Panc1 (cell line): Measurements from ENCODE around the gene TMEM151A. TPM values are rescaled to one million over a fixed set of nuclear protein-coding genes. Genes with fewer than 3 reads are reported as not detected.

Experiments used
- ATAC-seq: fragments of 200-7000 bp; cut with Tn5 transposase; 2 replicates; pipeline ENCODE4 v1.9.1; 2020; ENCODE audit warnings: mild to moderate bottlenecking, moderate library complexity
- BruUV-seq: library from RNA; stranded (reverse); fragments of 400-500 nt; replicated peaks from 2 replicates; lab custom pipeline; 2021; lab: Mats Ljungman, UMichigan
- CTCF ChIA-PET: fragments of 300-600 bp; sonication (Branson Sonifier 250); formaldehyde crosslinking; loops from one replicate; lab custom pipeline; 2022; ENCODE audit warnings: antibody characterized with exemption; lab: Charles Lee
- POLR2A ChIA-PET: fragments of 300-600 bp; sonication (Branson Sonifier 250); formaldehyde crosslinking; loops from one replicate; lab custom pipeline; 2022; ENCODE audit warnings: antibody characterized with exemption; lab: Charles Lee
- DNase-seq: peaks from one replicate; pipeline ENCODE4 v3.0.0-alpha.2; 2010; ENCODE audit warnings: low read depth, low spot score
- H3K27ac ChIP-seq: 2 replicates; pipeline ENCODE4 v1.5.1; 2011; ENCODE audit warnings: mild to moderate bottlenecking, low read length, inconsistent platforms
- H3K27me3 ChIP-seq: fragments of 200-500 bp; sonication (Bioruptor generic); 2 replicates; pipeline ENCODE4 v1.6.0; 2014; ENCODE audit warnings: low read length, inconsistent platforms; ENCODE audit not compliant: control insufficient read depth, insufficient read depth
- H3K36me3 ChIP-seq: fragments of 200-500 bp; sonication (Bioruptor generic); 2 replicates; pipeline ENCODE4 v1.5.1; 2014; ENCODE audit warnings: inconsistent platforms, mild to moderate bottlenecking, low read length, moderate library complexity; ENCODE audit not compliant: control insufficient read depth, insufficient read depth
- H3K4me1 ChIP-seq: 2 replicates; pipeline ENCODE4 v1.5.1; 2011; ENCODE audit warnings: inconsistent platforms, mild to moderate bottlenecking, low read length, moderate library complexity; ENCODE audit not compliant: control insufficient read depth, insufficient read depth
- H3K4me3 ChIP-seq, 2 experiments: 2 replicates each; pipeline ENCODE4 v1.5.1; 2011 to 2012; ENCODE audit warnings: low read depth in 2 of 2, low read length in 2 of 2, mild to moderate bottlenecking in 2 of 2, inconsistent platforms in 1 of 2, moderate library complexity in 1 of 2
- H3K9me3 ChIP-seq: fragments of 200-500 bp; sonication (Bioruptor generic); 2 replicates; pipeline ENCODE4 v1.5.1; 2014; ENCODE audit warnings: low read depth, mild to moderate bottlenecking, inconsistent platforms, low read length, moderate library complexity; ENCODE audit not compliant: control insufficient read depth, insufficient read depth
- POLR2AphosphoS5 ChIP-seq: IDR thresholded peaks from 2 replicates; pipeline ENCODE4 v1.6.1; 2012; ENCODE audit warnings: mild to moderate bottlenecking, low read depth, low read length, moderate library complexity
- SIN3A ChIP-seq: IDR thresholded peaks from 2 replicates; pipeline ENCODE4 v1.6.1; 2012; ENCODE audit warnings: low read depth, mild to moderate bottlenecking, low read length, moderate library complexity, borderline replicate concordance; ENCODE audit not compliant: insufficient read depth
- TCF7L2 ChIP-seq: IDR thresholded peaks from 2 replicates; pipeline ENCODE4 v1.6.1; 2011; ENCODE audit warnings: mild to moderate bottlenecking, low read depth, low read length, inconsistent platforms
- in situ Hi-C: cut with HindIII; loops from 2 replicates; pipeline ENCODE4 v1.10.0; 2016; ENCODE audit warnings: low sequenced_read_pairs, low pct_unique_long_range_greater_than_20kb
- intact Hi-C: fragments of 100-400 bp; cut with micrococcal nuclease; formaldehyde crosslinking; loops from one replicate; pipeline ENCODE4 v1.10.0; 2022; ENCODE audit not compliant: unreplicated experiment
- total RNA-seq: library from RNA; stranded (reverse); gene quantifications from one replicate; pipeline ENCODE4 v1.2.1, GENCODE V29; 2021; ENCODE audit not compliant: unreplicated experiment
- TF ChIP-seq, protein P1 (sequence below): fragments of 450-650 bp; IDR thresholded peaks from 2 replicates; pipeline ENCODE4 v1.5.1; 2017; ENCODE audit warnings: mild to moderate bottlenecking
- TF ChIP-seq, protein P2 (sequence below), 2 experiments: IDR thresholded peaks; 2 replicates each; pipeline ENCODE4 v1.6.1; 2011 to 2012; ENCODE audit warnings: low read depth in 2 of 2, control low read depth in 1 of 2, low read length in 1 of 2, mild to moderate bottlenecking in 1 of 2, moderate library complexity in 1 of 2; ENCODE audit not compliant: insufficient read depth in 1 of 2

TMEM151A gene
- total RNA-seq, 1 experiment from 2014 or later: 11.0 TPM

DNA sequence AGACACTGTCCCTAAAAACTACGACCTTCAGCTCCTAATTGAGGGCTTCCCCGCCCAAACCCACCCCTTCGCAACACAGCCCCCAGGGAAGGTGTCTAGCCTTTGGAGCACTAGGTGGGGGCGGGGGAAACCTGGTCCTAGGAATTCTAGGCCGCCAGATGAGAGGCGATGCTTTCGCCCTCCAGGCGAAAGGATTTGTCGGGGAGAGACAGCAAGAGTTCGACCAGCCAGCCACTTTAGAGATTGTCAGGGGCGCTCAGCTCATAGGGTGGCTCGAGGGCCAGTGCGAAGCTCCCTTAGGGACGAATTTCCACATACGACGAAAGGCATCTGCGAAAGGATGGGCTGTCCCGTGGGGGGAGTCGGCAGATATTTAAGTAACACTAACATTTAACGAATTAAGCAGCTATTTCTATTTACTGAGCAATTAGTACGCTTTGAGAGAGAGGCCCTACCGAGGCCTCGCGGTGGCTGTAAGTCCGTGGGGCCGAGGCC is 19.8 kb downstream of the TMEM151A start:
- ATAC-seq: peak; percentile 1
- DNase-seq: no peak
- ChIA-PET CTCF (interaction anchor here (0.6 to 2.1 kb wide), 12 partner anchors 11 to 150 kb away, joined by 3 to 17 read pairs (median 5); partner anchors contain the start of genes B4GAT1, MRPL11, RIN1 and YIF1A), POLR2A (interaction anchor here (1.6 kb wide), 1 partner anchor 34 kb away, joined by 6 read pairs; no protein-coding TSS in a partner anchor)
- no peaks in the 10 kb centered on the region for H3K36me3 ChIP-seq
- H3K27me3 ChIP-seq: no peaks in the 10 kb centered on the region
- BruUV-seq: no TSS peak
- intact Hi-C loops (no loop called here), in situ Hi-C loops (no loop called here)
- TF ChIP-seq TCF7L2: no peak
- no peak for TF ChIP-seq SIN3A
- TF ChIP-seq, protein P1, sequence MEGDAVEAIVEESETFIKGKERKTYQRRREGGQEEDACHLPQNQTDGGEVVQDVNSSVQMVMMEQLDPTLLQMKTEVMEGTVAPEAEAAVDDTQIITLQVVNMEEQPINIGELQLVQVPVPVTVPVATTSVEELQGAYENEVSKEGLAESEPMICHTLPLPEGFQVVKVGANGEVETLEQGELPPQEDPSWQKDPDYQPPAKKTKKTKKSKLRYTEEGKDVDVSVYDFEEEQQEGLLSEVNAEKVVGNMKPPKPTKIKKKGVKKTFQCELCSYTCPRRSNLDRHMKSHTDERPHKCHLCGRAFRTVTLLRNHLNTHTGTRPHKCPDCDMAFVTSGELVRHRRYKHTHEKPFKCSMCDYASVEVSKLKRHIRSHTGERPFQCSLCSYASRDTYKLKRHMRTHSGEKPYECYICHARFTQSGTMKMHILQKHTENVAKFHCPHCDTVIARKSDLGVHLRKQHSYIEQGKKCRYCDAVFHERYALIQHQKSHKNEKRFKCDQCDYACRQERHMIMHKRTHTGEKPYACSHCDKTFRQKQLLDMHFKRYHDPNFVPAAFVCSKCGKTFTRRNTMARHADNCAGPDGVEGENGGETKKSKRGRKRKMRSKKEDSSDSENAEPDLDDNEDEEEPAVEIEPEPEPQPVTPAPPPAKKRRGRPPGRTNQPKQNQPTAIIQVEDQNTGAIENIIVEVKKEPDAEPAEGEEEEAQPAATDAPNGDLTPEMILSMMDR: no peak
- TF ChIP-seq, protein P2, sequence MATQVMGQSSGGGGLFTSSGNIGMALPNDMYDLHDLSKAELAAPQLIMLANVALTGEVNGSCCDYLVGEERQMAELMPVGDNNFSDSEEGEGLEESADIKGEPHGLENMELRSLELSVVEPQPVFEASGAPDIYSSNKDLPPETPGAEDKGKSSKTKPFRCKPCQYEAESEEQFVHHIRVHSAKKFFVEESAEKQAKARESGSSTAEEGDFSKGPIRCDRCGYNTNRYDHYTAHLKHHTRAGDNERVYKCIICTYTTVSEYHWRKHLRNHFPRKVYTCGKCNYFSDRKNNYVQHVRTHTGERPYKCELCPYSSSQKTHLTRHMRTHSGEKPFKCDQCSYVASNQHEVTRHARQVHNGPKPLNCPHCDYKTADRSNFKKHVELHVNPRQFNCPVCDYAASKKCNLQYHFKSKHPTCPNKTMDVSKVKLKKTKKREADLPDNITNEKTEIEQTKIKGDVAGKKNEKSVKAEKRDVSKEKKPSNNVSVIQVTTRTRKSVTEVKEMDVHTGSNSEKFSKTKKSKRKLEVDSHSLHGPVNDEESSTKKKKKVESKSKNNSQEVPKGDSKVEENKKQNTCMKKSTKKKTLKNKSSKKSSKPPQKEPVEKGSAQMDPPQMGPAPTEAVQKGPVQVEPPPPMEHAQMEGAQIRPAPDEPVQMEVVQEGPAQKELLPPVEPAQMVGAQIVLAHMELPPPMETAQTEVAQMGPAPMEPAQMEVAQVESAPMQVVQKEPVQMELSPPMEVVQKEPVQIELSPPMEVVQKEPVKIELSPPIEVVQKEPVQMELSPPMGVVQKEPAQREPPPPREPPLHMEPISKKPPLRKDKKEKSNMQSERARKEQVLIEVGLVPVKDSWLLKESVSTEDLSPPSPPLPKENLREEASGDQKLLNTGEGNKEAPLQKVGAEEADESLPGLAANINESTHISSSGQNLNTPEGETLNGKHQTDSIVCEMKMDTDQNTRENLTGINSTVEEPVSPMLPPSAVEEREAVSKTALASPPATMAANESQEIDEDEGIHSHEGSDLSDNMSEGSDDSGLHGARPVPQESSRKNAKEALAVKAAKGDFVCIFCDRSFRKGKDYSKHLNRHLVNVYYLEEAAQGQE (IDR thresholded peaks at IDR 0.05; ENCODE audit: insufficient read depth in 1 of 2, low read depth in 2 of 2, low read length in 1 of 2): no peak
- TF ChIP-seq POLR2AphosphoS5: no peak
- no peaks in the 10 kb centered on the region for H3K9me3 ChIP-seq
- peak overlapping the region; percentile 72 to 83 for H3K4me3 ChIP-seq
- H3K27ac ChIP-seq: peak overlapping the region; percentile 86
- H3K4me1 ChIP-seq: peaks cover 6% of the 10 kb centered on the region

DNA sequence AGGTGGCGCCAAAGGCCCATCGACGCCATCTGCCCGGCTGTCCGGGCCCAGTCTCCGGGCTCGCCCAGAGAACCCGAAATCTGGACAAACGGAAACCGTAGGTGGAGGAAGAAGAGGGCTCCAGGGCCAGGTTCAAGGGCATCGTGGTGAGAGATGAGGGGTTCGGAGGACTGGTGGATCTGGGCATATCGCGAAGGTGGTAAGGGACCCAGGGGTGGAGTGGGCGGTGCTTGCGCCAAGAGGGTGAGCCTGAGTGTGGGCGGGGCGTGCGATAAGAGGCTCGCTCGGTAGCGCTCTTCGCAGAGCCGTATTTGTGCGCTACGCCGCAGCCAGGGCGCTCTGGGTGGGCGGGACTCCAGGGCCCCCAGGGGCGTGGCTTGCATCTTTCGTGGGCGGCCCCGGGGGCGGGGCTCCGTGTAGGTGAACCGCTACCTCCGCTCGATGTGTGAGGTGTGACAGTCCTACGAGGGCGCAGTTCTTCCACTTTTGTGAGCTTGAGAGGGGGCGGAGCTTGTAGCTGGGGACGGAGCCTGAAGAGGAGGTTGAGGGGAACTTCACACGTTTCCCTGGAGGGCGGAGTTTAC is 20.4 kb downstream of the TMEM151A start:
- H3K27me3 ChIP-seq: no peaks in the 10 kb centered on the region
- no TSS peak for BruUV-seq
- DNase-seq (peak; percentile 87), ATAC-seq (peak; percentile 89)
- peaks cover 6% of the 10 kb centered on the region for H3K4me1 ChIP-seq
- TF ChIP-seq, protein P1: peak; percentile 99
- TF ChIP-seq, protein P2 (IDR thresholded peaks at IDR 0.05; ENCODE audit: insufficient read depth in 1 of 2, low read depth in 2 of 2, low read length in 1 of 2): no peak
- TF ChIP-seq TCF7L2 (no peak), SIN3A (0 out of 2 replicates have a peak, but pooled peaks have one; percentile 50), POLR2AphosphoS5 (no peak)
- intact Hi-C loops (loop anchor here (2.0 kb wide), 1 partner anchor 17 kb away; no protein-coding TSS in a partner anchor), in situ Hi-C loops (no loop called here)
- H3K27ac ChIP-seq: peak overlapping the region; percentile 86
- ChIA-PET POLR2A (interaction anchor here (0.7 to 1.6 kb wide), 3 partner anchors 24 to 53 kb away, joined by 3 to 6 read pairs (median 4); partner anchors contain the start of gene RIN1), CTCF (interaction anchor here (0.5 to 2.1 kb wide), 16 partner anchors 8 to 202 kb away, joined by 3 to 17 read pairs (median 5); partner anchors contain the start of genes B4GAT1, DPP3, MRPL11 and RIN1)
- H3K36me3 ChIP-seq: no peaks in the 10 kb centered on the region
- H3K4me3 ChIP-seq: peak overlapping the region; percentile 72 to 83
- no peaks in the 10 kb centered on the region for H3K9me3 ChIP-seq
